Heart left ventricle (tissue), 13 donors: Measurements from ENCODE around the gene NEDD9.

Source experiments
- POLR2A ChIP-seq, 2 donors: fragments of 450-650 bp; IDR thresholded peaks; one replicate each; pipeline ENCODE4 v1.6.1; 2017; ENCODE audit warnings: antibody characterized with exemption in 2 of 2, mild to moderate bottlenecking in 2 of 2, moderate library complexity in 2 of 2
- TF ChIP-seq, protein P1 (sequence below), 12 donors: fragments of 200-600 bp; sonication (generic) in 4 of 12; IDR thresholded peaks; one replicate each; pipeline versions ENCODE4 v1.5.0 to v1.8.0; 2018 to 2022; ENCODE audit warnings: antibody characterized with exemption in 12 of 12, mild to moderate bottlenecking in 5 of 12
- donor health status: ischemic (EF 13 %, LVEDD 7.1; RV severe dilation, severe dysfunction).
- donor health status: DM: no; HTN: yes; CAD: no.
- donor health status: DM: no; HTN: no; CAD: no.
- donor health status: ischemic (EF 25% LVEDD 6.9; RV normal size, moderate dysfunction).
- donor health status: ischemic (EF 25% LVEDD 5.7; RV mildly dilated, moderate dysfunction).
- donor health status: ischemic (EF 35%, LVEDD 5.7; RV mildly dilated, moderate dysfunction).
- donor health status: nonischemic (EF 11% LVEDD 7.7; RV severe dilation, severe dysfunction).
- donor health status: DM: yes; HTN: yes; CAD: no.
- donor health status: PGD.
- donor health status: ischemic (EF 29% LVEDD 5.4; RV normal size, mild dysfunction).
- donor health status: nonischemic (EF 23%, LVEDD 6.1; RV moderate dilation, normal function).

DNA sequence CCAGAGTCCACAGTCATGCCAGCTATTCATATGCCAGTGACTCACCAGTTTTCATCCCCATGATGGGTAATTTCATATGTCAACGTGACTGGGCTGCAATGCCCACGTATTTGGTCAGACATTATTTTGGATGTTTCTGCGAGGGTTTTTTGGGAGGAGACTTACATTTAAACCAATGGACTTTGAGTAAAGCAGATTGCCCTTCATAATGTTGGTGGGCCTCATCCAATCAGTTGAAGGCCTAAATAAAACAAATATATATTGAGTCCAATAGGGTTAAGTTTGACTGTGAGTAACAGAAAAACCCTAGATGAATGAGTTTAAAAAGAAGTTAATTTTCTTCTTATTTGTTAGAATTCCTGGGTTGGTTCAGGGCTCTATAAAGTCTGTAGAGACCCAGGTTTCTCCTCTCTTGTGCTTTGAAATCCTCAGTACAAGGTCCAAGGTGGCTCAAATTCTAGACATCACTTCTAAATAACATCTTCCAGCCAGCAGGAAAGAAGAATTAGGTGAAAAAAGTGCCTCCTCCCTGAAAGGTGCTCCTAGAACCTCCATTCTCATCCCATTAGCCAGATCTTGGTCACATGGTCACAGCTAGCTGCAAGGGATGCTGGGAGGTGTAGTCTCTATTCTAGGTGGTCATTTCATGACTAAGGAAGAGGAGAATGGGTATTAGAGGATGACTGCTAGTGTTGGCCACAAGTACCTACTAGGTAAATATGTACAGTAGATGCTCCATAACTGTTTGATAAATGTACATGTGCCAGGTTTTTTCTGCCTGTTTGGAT is 16.7 kb upstream of the NEDD9 start:
- TF ChIP-seq, protein P1, sequence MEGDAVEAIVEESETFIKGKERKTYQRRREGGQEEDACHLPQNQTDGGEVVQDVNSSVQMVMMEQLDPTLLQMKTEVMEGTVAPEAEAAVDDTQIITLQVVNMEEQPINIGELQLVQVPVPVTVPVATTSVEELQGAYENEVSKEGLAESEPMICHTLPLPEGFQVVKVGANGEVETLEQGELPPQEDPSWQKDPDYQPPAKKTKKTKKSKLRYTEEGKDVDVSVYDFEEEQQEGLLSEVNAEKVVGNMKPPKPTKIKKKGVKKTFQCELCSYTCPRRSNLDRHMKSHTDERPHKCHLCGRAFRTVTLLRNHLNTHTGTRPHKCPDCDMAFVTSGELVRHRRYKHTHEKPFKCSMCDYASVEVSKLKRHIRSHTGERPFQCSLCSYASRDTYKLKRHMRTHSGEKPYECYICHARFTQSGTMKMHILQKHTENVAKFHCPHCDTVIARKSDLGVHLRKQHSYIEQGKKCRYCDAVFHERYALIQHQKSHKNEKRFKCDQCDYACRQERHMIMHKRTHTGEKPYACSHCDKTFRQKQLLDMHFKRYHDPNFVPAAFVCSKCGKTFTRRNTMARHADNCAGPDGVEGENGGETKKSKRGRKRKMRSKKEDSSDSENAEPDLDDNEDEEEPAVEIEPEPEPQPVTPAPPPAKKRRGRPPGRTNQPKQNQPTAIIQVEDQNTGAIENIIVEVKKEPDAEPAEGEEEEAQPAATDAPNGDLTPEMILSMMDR (IDR thresholded peaks at IDR 0.05): no peak
- no peak for TF ChIP-seq POLR2A (IDR thresholded peaks at IDR 0.05)
